ENCODE results near the gene TAMALIN.

Gene TAMALIN

DNA sequence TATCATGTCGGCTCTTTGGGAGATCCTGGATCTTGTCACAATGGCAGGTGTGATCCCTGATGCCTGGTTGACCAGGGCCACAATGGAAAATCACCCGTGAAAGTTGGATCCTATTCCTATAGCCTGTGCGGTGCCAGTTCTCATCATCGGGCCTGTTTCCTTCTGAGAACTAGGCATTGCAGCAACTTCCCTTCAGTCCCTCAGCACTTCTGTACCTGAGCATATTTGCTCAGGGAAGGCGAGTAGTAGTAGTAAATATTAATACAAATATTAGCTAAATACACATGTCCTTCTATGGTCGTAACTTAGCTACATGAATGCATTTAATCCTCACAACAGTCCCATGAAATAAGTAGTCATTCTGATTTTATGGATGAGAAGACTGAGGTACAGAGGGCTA is 22.1 kb upstream of the TAMALIN start:
- DNase-seq (ENCODE audit: low read depth): no peak

DNA sequence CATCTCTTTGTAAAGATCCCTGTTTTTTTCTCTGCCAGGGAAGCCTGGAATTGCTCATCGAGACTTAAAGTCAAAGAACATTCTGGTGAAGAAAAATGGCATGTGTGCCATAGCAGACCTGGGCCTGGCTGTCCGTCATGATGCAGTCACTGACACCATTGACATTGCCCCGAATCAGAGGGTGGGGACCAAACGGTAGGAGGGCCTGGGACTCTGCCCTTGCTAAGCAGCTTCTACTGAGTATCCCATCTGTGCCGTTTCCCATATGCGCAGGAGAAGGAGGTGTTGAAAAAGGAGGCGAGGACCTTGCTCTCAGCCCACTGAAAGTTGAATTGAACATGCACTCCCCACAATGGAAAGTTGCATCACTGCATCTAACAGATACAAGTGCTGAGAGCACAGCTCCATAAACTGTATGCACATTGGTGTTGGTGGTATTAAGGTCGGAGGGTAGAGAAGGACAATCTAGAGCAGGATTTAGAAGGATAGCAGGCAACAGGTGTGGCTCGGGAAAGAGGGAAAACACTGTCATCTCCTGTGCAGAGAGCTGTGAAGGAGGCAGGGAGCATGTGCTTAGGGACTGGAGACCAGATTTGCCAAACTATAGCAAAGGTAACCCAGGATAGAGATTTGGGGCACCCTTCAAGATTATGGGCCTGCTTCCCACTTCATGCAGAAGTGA is 21.5 kb upstream of the TAMALIN start:
- DNase-seq (ENCODE audit: low read depth): no peak

- no peak for DNase-seq (ENCODE audit: low read depth)
These were observed 19.9 kb upstream of the TAMALIN start for GRCh38 chr12:51986834-51987233.

- no peak for DNase-seq (ENCODE audit: low read depth)
These were observed 14.5 kb upstream of the TAMALIN start for GRCh38 chr12:51992246-51992645.

DNA sequence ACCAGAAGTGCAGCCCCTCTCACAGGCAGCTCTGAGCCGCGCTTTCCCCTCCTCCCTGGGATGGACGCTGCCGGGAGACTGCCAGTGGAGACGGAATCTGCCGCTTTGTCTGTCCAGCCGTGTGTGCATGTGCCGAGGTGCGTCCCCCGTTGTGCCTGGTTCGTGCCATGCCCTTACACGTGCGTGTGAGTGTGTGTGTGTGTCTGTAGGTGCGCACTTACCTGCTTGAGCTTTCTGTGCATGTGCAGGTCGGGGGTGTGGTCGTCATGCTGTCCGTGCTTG is 12.3 kb upstream of the TAMALIN start:
- no peak for DNase-seq (ENCODE audit: low read depth)

GRCh38 chr12:51994959-51995358 is 11.8 kb upstream of the TAMALIN start:
- DNase-seq (ENCODE audit: low read depth): no peak

- DNase-seq (ENCODE audit: low read depth): no peak
These were observed 9.6 kb upstream of the TAMALIN start for GRCh38 chr12:51997136-51997535.

- DNase-seq (ENCODE audit: low read depth): no peak
These were observed 3.7 kb upstream of the TAMALIN start for GRCh38 chr12:52003016-52003550.

DNA sequence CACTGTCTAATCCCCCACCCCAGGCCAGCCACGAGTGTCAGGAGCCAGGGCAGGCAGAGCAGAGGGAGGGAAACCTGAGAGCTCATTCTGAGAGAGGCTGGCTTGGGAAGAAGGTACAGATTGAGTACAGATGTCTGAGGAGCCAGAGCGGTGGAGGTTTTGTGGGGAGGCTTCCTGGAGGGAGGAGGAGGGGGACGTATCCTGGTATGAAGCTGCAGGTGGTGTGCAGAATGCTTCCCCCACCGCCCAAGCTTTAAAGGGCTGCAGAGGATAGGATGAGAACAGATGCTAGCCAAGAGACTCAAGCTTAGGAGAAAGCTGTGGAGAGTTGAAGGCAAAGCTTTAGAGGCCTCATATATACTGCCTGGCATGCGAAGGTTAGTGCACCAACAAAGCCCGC is 3.2 kb upstream of the TAMALIN start:
- DNase-seq (ENCODE audit: low read depth): no peak

- DNase-seq (ENCODE audit: low read depth): no peak
These were observed 2.6 kb upstream of the TAMALIN start for GRCh38 chr12:52004042-52004648.

GRCh38 chr12:52005218-52005902 is 1.4 kb upstream of the TAMALIN start:
- no peak for DNase-seq (ENCODE audit: low read depth)

DNA sequence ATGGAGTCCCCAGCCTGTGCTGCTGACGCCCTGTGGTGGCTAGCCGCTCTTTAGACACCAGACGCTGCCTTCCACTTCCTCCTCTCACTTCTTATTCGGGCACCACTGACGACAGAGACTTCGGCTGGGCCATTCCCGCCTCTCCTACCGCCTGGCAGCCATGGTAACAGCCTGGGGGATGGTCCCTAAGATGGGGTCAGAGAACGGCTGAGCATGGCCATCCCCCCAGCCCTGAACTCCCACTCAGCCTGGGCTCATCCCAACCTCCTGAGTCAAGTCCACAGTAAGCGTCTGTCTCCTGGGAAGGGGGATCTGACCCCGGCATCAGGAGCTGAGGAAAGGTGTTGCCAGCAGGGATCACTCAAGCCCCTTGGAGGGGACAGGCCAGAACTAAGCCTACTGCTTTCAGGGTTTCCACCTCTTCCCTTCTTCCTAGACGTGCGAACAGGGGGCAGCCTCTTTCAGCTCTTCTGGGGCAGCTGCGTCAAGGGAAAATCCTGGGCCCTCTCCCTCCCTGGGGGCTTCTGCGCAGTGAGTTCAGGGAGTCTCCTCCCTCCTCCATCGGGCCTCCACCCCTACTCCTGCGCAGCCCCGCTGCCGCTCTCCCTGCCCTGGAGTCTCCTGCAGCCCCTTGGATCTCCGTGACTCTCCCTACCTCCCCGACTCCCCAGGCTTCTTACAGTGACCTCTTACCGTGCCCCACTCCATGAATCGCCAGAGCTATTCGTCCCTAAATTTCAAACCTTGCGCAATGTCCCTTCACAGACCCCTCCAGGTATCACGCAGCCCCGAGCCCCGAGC is 643 bp upstream of the TAMALIN start:
- DNase-seq (ENCODE audit: low read depth): no peak

DNA sequence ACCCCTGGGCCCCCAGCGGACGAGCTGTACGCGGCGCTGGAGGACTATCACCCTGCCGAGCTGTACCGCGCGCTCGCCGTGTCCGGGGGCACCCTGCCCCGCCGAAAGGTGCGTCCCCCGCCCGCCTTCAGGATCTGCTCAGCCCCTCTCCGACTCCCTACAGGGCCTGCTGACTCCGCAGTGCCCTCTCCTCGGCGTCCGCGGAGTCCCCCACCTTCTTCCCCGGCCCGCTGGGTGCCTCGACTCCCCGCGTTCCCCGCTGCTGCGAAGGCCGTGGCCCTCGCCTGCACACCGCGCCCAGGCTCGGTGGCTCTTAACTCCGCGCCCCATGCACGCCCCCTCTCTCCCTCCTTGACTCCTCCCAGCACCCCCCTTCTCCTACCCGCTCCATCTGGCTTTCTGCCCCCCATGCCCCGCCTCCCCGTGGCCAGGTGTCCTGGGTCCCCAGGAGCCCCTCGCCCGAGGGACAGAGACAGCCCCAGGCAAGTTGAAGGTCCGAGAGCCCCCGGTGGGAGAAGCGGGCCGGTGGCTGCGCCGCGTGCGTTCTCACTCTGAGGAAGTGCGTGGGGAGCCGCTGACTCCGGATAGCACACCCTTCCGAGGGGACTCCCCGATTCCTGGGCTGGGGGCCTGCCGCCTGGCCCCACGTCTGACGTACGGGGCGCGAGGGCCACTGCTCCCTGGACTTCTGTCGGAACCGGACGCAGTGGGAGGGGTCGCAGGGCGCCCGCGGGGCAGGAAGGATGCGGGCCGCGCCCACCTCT is 594 bp downstream of the TAMALIN start:
- peak; percentile 45 for DNase-seq (ENCODE audit: low read depth)

DNA sequence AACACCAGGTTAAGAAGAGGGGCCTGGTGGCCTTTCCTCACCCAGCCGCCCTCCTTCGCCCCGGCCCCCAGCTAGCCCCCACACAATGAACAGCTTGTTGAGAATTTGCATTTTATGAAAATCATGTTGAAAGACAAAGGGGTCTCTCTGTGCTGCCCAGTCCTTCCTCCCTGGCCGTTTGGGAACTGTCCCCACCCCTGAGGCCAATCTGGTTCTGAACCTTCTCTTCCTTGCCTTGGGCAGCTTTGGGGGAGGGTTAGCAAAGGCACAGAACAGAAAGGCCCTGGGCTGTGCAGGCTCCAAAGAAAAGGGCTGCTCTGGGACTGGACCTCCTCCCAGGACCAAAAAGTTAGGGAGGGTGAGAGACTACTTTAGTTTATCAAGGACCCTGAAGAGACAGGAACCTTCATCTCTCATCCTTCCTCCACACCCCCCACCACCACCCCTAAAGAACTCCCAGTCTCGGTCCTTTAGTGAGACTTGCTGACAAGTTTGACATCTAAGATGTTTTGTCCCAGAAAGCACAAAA is 1.3 kb downstream of the TAMALIN start:
- no peak for DNase-seq (ENCODE audit: low read depth)

DNA sequence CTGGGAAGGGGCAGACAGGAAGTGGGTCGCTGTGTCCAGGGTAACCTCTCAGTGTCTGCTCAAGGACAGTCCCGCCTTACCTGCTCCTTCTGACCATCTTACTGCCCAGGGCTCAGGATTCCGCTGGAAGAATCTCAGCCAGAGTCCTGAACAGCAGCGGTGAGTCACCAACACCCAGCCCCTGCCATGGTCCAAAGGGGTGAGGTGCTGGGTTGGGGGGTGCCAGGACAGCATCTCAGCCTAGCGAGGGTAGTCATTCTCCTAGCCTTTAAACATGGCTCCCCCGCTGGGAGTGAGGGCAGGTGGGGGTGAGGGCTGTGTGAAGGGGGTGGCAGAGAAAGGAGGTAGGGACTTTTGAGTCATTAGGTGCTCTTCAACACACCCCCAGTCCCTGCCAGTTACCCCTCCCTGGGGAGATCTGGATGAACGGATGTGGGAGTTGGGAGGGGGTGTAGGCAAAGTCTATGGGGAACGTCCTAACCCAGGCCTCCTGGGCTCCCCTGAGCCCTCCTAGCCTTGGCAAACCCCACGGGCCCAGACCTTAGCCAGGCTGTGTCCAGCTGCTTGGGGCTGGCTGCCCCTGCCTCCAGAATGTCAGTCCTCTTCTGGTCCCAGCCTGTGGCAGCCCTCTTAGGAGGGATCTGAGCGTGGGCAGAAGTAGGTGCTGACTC is 2.5 kb downstream of the TAMALIN start:
- no peak for DNase-seq (ENCODE audit: low read depth)

- DNase-seq (ENCODE audit: low read depth): no peak
These were observed 3.4 kb downstream of the TAMALIN start for GRCh38 chr12:52010152-52010622.

GRCh38 chr12:52010692-52011601 is 4.2 kb downstream of the TAMALIN start:
- DNase-seq (ENCODE audit: low read depth): no peak

DNA sequence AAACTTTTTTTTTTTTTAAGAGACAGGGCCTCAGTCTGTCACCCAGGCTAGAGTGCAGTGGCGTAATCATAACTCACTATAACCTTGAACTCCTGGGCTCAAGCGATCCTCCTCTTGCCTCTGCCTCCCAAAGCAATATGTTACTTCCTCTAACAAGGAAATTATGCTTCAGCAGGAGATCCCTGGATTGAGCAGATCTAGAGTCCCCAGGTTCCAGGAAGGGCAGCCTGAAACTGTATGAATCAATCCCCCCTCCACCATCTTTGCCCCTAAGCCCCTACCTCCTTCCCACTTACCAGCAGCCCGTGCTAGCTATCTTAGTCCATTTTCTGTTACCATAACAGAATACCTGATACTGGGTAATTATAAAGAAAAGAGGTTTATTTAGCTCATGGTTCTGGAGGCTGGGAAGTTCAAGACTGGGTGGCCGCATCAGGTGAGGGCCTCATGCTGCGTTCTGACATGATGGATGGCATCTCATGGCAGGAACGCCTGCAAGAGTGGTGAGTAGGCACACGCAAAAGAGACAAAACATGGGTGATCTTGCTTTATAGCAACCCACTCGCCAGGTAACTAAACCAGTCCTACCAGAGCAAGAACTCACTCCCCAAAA is 5.0 kb downstream of the TAMALIN start:
- DNase-seq (ENCODE audit: low read depth): no peak

- no peak for DNase-seq (ENCODE audit: low read depth)
These were observed 7.0 kb downstream of the TAMALIN start for GRCh38 chr12:52013626-52014310.

Data from stimulated activated CD8-positive, alpha-beta memory T cell treated with anti-CD3 and anti-CD28 coated beads, Interleukin-12 subunit alpha, Interleukin-12 subunit beta, amount 100 ng/mL, for 4 hours (primary cell).